ENCODE measurements around the gene DIDO1. TPM values are rescaled to one million over a fixed set of nuclear protein-coding genes. Genes with fewer than 3 reads are reported as not detected.

The DIDO1 gene
- total and polyA plus RNA-seq, 2 of the 13 experiments (the other 11 are each of a cell fraction or from before 2014, with no cell fraction given), result 75.0 to 75.1 TPM

DNA sequence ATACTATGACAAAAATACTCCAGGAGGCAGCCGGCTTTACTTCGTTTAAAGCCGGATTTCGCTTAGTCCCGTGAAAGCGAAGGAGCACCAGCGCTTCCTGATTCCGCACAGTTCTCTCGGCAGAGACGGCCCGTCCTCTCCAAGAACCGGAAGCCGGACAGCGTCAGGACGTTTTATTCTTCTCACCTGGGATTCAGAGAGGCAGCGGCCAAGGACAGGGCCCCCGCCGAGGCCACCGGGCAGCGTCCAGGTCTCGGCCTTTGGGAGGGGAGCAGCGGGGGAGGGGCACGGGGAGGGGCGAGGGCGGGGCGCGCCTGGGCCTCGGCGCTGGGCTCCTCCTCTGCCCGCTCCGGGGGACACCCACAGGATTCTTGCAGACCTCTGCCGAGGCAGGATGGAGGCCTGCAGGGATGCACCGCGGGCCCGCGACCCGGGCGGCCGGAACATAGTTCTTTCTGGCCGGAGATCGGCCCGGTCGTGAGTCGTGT is 2.8 kb upstream of the DIDO1 start (continued):
- TF ChIP-seq, protein P1, sequence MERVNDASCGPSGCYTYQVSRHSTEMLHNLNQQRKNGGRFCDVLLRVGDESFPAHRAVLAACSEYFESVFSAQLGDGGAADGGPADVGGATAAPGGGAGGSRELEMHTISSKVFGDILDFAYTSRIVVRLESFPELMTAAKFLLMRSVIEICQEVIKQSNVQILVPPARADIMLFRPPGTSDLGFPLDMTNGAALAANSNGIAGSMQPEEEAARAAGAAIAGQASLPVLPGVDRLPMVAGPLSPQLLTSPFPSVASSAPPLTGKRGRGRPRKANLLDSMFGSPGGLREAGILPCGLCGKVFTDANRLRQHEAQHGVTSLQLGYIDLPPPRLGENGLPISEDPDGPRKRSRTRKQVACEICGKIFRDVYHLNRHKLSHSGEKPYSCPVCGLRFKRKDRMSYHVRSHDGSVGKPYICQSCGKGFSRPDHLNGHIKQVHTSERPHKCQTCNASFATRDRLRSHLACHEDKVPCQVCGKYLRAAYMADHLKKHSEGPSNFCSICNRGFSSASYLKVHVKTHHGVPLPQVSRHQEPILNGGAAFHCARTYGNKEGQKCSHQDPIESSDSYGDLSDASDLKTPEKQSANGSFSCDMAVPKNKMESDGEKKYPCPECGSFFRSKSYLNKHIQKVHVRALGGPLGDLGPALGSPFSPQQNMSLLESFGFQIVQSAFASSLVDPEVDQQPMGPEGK (CRISPR knock-in tag; IDR thresholded peaks at IDR 0.05), result peak; percentile 76
- no peak for TF ChIP-seq GZF1 (CRISPR knock-in tag; IDR thresholded peaks at IDR 0.05)
- TF ChIP-seq GATAD2A (CRISPR knock-in tag; IDR thresholded peaks at IDR 0.05), result 0 out of 2 replicates have a peak, but pooled peaks have one; percentile 23
- no peak for TF ChIP-seq TFAP4 (IDR thresholded peaks at IDR 0.05; ENCODE audit: borderline replicate concordance, low read depth)
- TF ChIP-seq USF2 (IDR thresholded peaks at IDR 0.05; ENCODE audit: low read depth, low read length), result no peak
- TF ChIP-seq USF2 (CRISPR knock-in tag; IDR thresholded peaks at IDR 0.05; ENCODE audit: borderline replicate concordance), result no peak
- TF ChIP-seq RXRA (CRISPR knock-in tag; IDR thresholded peaks at IDR 0.05), result peak; percentile 20; the same call in 1 of the 2 replicates
- TF ChIP-seq, protein P2, sequence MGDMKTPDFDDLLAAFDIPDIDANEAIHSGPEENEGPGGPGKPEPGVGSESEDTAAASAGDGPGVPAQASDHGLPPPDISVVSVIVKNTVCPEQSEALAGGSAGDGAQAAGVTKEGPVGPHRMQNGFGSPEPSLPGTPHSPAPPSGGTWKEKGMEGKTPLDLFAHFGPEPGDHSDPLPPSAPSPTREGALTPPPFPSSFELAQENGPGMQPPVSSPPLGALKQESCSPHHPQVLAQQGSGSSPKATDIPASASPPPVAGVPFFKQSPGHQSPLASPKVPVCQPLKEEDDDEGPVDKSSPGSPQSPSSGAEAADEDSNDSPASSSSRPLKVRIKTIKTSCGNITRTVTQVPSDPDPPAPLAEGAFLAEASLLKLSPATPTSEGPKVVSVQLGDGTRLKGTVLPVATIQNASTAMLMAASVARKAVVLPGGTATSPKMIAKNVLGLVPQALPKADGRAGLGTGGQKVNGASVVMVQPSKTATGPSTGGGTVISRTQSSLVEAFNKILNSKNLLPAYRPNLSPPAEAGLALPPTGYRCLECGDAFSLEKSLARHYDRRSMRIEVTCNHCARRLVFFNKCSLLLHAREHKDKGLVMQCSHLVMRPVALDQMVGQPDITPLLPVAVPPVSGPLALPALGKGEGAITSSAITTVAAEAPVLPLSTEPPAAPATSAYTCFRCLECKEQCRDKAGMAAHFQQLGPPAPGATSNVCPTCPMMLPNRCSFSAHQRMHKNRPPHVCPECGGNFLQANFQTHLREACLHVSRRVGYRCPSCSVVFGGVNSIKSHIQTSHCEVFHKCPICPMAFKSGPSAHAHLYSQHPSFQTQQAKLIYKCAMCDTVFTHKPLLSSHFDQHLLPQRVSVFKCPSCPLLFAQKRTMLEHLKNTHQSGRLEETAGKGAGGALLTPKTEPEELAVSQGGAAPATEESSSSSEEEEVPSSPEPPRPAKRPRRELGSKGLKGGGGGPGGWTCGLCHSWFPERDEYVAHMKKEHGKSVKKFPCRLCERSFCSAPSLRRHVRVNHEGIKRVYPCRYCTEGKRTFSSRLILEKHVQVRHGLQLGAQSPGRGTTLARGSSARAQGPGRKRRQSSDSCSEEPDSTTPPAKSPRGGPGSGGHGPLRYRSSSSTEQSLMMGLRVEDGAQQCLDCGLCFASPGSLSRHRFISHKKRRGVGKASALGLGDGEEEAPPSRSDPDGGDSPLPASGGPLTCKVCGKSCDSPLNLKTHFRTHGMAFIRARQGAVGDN (CRISPR knock-in tag; IDR thresholded peaks at IDR 0.05), result peak; percentile 60
- TF ChIP-seq HDAC1 (CRISPR knock-in tag; IDR thresholded peaks at IDR 0.05), result peak; percentile 15; the same call in 1 of the 2 replicates
- no peak for TF ChIP-seq ZNF180 (CRISPR knock-in tag; IDR thresholded peaks at IDR 0.05; ENCODE audit: borderline replicate concordance, low read depth)
- peak in 1 of 2 experiments; percentile 39; a peak in 1 of 4 replicates for TF ChIP-seq POLR2A (IDR thresholded peaks at IDR 0.05; ENCODE audit: insufficient read depth in 1 of 2, low read depth in 2 of 2, low read length in 2 of 2)
- TF ChIP-seq ZNF329 (CRISPR knock-in tag; IDR thresholded peaks at IDR 0.05; ENCODE audit: low read depth), result no peak
- TF ChIP-seq, protein P3, sequence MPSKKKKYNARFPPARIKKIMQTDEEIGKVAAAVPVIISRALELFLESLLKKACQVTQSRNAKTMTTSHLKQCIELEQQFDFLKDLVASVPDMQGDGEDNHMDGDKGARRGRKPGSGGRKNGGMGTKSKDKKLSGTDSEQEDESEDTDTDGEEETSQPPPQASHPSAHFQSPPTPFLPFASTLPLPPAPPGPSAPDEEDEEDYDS (CRISPR knock-in tag; IDR thresholded peaks at IDR 0.05), result 0 out of 2 replicates have a peak, but pooled peaks have one; percentile 17
- 0 out of 2 replicates have a peak, but pooled peaks have one; percentile 16 for TF ChIP-seq KDM2A (CRISPR knock-in tag; IDR thresholded peaks at IDR 0.05; ENCODE audit: borderline replicate concordance, low read depth)
- peak; percentile 59; the same call in 1 of the 2 replicates for TF ChIP-seq ELF1 (CRISPR knock-in tag; IDR thresholded peaks at IDR 0.05)
- TF ChIP-seq ZNF333 (CRISPR knock-in tag; IDR thresholded peaks at IDR 0.05; ENCODE audit: borderline replicate concordance), result 0 out of 2 replicates have a peak, but pooled peaks have one; percentile 24
- no peak for TF ChIP-seq MYC (CRISPR knock-in tag; IDR thresholded peaks at IDR 0.05; ENCODE audit: borderline replicate concordance)
- 0 out of 2 replicates have a peak, but pooled peaks have one; percentile 44 for TF ChIP-seq YEATS2 (CRISPR knock-in tag; IDR thresholded peaks at IDR 0.05; ENCODE audit: borderline replicate concordance)
- peak; percentile 74; the same call in 1 of the 2 replicates for TF ChIP-seq ZBTB38 (CRISPR knock-in tag; IDR thresholded peaks at IDR 0.05)
- TF ChIP-seq SIN3A (IDR thresholded peaks at IDR 0.05; ENCODE audit: borderline replicate concordance, low read depth, low read length), result peak; percentile 62; the same call in 1 of the 2 replicates
- no peak for TF ChIP-seq CREBL2 (CRISPR knock-in tag; IDR thresholded peaks at IDR 0.05; ENCODE audit: borderline replicate concordance)

Data from HepG2 (cell line).